Measurements from ENCODE around the gene IGFL2. TPM values are rescaled to one million over a fixed set of nuclear protein-coding genes. Genes with fewer than 3 reads are reported as not detected.

Gene IGFL2
- total RNA-seq, 4 donors from 2014 or later: not detected

DNA sequence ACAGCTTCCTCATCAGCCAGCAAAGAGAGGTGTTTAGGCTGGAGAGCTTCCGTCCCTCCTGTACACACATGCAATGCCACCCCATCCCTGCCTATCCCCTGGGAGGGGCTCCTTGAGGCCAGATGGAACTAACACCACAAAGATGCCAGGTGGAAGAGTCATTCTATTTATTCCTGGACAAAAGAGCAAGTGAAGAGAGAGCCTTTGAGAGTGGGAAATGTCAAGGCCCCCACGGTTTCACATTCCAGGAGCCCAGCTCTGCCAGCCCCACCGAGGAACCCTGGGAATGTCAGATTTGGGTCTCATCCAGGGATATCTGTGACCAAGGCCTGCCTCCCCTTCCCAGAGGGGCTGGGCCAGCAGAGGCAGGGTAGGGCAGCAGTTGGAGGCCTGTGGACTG lies 50.7 kb downstream of the IGFL2 start:
- no peaks in the 10 kb centered on the region for H3K27me3 ChIP-seq
- no peak for DNase-seq
- no peak overlapping the region for H3K4me3 ChIP-seq (replicated peaks in 1 of 3)
- intact Hi-C loops (cut with DNase I): no loop called here
- no peaks in the 10 kb centered on the region for H3K4me1 ChIP-seq
- H3K27ac ChIP-seq: no peak overlapping the region
- TF ChIP-seq CTCF (IDR thresholded peaks at IDR 0.05) (no peak), POLR2A (IDR thresholded peaks at IDR 0.05) (no peak)
- no peaks in the 10 kb centered on the region for H3K36me3 ChIP-seq
- no peaks in the 10 kb centered on the region for H3K9me3 ChIP-seq
- WGBS, 2 donors: 28 to 59% methylated on average over 3 of the region's 3 CpGs

- no peak overlapping the region for H3K27ac ChIP-seq
- no peaks in the 10 kb centered on the region for H3K9me3 ChIP-seq
- TF ChIP-seq CTCF (IDR thresholded peaks at IDR 0.05): no peak
- no peak for TF ChIP-seq POLR2A (IDR thresholded peaks at IDR 0.05)
- no peak overlapping the region for H3K4me3 ChIP-seq (replicated peaks in 1 of 3)
- DNase-seq: no peak
- H3K36me3 ChIP-seq: no peaks in the 10 kb centered on the region
- H3K27me3 ChIP-seq: no peaks in the 10 kb centered on the region
- WGBS, 2 donors: 71 to 74% methylated on average over 16 of the region's 16 CpGs
- H3K4me1 ChIP-seq: no peaks in the 10 kb centered on the region
- intact Hi-C loops (cut with DNase I): no loop called here
Observed at GRCh38 chr19:46201454-46202310, 53.6 kb downstream of the IGFL2 start.

DNA sequence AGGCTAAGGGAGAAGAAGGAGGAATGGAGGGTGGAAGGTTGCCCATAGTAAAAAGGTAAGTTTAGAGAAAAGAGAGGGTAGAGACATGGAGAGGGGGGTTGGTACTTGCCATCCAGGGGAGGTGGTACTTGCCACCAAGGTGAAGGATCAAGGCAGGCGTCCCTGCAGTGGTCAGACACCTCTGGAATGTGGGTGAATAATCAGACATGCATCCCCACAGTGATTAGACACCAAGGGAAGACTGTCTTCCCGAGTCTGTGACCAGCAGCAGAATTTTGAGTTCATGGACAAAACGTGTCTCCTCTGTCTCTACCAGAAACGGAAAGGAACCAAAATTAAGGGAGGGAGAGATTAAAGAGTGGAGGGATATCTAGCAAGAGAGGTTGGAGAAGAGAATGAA lies 54.4 kb downstream of the IGFL2 start:
- no peaks in the 10 kb centered on the region for H3K36me3 ChIP-seq
- H3K27ac ChIP-seq: no peak overlapping the region
- TF ChIP-seq CTCF (IDR thresholded peaks at IDR 0.05) (no peak), POLR2A (IDR thresholded peaks at IDR 0.05) (no peak)
- no peak overlapping the region for H3K4me3 ChIP-seq (replicated peaks in 1 of 3)
- no peaks in the 10 kb centered on the region for H3K4me1 ChIP-seq
- intact Hi-C loops (cut with DNase I): no loop called here
- WGBS, 2 donors: 70 to 73% methylated on average over 4 of the region's 4 CpGs
- H3K27me3 ChIP-seq: no peaks in the 10 kb centered on the region
- no peaks in the 10 kb centered on the region for H3K9me3 ChIP-seq
- DNase-seq: no peak

DNA sequence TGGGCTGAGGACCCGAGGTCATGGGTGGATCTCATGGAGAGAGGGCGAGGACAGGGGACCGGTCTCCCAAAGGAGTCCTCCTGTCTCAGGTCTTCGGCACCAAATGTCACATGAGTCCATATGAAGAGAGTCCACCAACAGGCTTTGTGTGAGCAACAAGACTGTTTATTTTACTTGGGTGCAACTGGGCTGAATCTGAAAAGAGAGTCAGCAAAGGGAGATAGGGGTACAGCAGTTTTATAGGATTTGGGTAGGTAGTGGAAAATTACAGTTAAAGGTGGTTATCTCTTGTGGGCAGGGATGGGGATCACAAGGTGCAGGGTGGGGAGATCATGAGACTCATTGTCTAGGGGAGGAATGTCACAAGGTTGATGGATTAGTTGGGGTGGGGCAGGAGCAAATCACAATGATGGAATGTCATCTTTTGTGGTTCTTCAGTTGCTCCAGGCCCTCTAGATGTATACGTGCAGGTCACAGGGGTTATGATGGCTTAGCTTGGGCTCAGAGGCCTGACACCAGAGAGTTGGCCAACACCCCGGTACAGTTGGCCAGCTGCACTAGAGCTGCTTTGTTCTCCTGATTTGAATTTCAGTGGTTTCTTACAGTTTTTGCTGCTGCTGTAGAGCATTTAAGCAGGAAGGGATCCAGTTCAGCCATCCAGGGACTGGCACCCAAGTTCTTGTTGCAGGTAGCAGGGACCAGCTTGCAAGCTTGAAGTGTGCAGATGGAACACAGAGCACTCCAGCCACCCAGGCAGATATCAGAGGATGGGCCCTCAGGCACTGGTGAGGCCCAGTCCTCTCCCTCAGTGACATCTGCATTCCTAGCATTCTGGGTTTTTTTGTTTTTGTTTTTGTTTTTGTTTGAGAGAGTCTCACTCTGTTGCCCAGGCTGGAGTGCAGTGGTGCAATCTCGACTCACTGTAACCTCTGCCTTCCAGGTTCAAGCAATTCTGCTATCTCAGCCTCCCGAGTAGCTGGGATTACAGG lies 55.1 kb downstream of the IGFL2 start:
- DNase-seq: no peak
- Histone ChIP-seq H3K4me3 (replicated peaks in 1 of 3) (no peak overlapping the region), H3K9me3 (no peaks in the 10 kb centered on the region), H3K4me1 (no peaks in the 10 kb centered on the region), H3K27ac (no peak overlapping the region), H3K36me3 (no peaks in the 10 kb centered on the region), H3K27me3 (no peaks in the 10 kb centered on the region)
- no peak for TF ChIP-seq POLR2A (IDR thresholded peaks at IDR 0.05)
- TF ChIP-seq CTCF (IDR thresholded peaks at IDR 0.05): no peak
- 83 to 85% methylated on average over 8 of the region's 8 CpGs for WGBS, 2 donors
- intact Hi-C loops (cut with DNase I): no loop called here
